PC-9 (cell line): ENCODE results near the gene ZNHIT2.

Experiments used
- EZH2 ChIP-seq: fragments of 200-600 bp; sonication (generic); IDR thresholded peaks from 2 replicates; pipeline ENCODE4 v1.8.0; 2017; ENCODE audit warnings: antibody characterized with exemption, low read depth
- TF ChIP-seq, protein P1 (sequence below): fragments of 200-600 bp; sonication (generic); conservative IDR thresholded peaks from 2 replicates; pipeline ENCODE4 v1.6.1; 2017; ENCODE audit warnings: mixed run types, antibody characterized with exemption, mild to moderate bottlenecking, moderate library complexity

DNA sequence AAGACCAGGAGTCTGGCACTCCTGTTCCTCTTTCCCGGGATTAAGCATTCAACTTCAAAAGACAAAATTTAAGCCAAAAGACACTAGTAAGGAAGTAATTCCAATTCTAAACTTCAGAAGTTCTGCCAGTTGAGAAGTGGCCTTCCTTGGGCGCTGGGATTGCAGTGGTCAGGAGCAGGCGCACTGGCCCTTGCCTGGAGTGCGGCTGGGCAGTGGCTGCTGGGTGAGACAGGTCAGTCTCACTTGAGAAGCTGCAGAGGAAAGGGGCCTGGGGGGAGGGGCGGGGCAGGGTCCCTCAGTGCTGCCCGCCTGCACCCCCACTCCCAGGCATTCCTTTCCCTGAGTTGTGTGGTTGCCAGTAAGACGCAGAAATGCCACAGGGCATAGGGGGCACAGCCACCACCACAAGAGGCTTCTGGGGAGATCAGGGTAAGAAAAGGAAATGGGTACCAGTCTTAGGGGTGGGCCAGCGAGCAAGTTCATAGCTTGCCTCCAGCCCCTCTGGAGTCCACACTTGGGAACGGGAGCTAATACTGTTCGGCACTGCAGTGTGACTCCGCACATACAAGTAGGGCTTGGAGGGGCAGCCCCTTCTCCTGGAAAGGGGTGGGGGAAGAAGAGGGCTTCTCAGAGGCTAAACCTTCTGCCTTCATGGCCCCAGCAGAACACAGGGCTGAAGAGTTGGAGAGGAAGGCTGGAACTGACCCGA, 10.1 kb upstream of the ZNHIT2 start:
- TF ChIP-seq, protein P1, sequence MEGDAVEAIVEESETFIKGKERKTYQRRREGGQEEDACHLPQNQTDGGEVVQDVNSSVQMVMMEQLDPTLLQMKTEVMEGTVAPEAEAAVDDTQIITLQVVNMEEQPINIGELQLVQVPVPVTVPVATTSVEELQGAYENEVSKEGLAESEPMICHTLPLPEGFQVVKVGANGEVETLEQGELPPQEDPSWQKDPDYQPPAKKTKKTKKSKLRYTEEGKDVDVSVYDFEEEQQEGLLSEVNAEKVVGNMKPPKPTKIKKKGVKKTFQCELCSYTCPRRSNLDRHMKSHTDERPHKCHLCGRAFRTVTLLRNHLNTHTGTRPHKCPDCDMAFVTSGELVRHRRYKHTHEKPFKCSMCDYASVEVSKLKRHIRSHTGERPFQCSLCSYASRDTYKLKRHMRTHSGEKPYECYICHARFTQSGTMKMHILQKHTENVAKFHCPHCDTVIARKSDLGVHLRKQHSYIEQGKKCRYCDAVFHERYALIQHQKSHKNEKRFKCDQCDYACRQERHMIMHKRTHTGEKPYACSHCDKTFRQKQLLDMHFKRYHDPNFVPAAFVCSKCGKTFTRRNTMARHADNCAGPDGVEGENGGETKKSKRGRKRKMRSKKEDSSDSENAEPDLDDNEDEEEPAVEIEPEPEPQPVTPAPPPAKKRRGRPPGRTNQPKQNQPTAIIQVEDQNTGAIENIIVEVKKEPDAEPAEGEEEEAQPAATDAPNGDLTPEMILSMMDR: no peak
- TF ChIP-seq EZH2: no peak
